HG03066 (cell line): ENCODE measurements around the gene WDR11.

Source experiments
- ATAC-seq: cut with Tn5 transposase; IDR thresholded peaks from one replicate; pipeline ENCODE4 v1.9.1; 2021; ENCODE audit warnings: low read depth; ENCODE audit not compliant: unreplicated experiment

Gene WDR11

GRCh38 chr10:120942806-120943413 is 91.7 kb downstream of the WDR11 start:
- peak; percentile 88 for ATAC-seq

GRCh38 chr10:120943542-120943941 is 92.4 kb downstream of the WDR11 start:
- no peak for ATAC-seq

- no peak for ATAC-seq
These were observed 93.5 kb downstream of the WDR11 start for GRCh38 chr10:120944586-120945125.

- no peak for ATAC-seq
These were observed 94.0 kb downstream of the WDR11 start for GRCh38 chr10:120945182-120945581.

- ATAC-seq, result no peak
These were observed 94.7 kb downstream of the WDR11 start for GRCh38 chr10:120945801-120946302.

GRCh38 chr10:120946497-120946896 is 95.3 kb downstream of the WDR11 start:
- ATAC-seq, result no peak

- peak; percentile 86 for ATAC-seq
These were observed 97.9 kb downstream of the WDR11 start for GRCh38 chr10:120948889-120949608.

- no peak for ATAC-seq
These were observed 98.5 kb downstream of the WDR11 start for GRCh38 chr10:120949609-120950031.

- ATAC-seq, result no peak
These were observed 98.9 kb downstream of the WDR11 start for GRCh38 chr10:120950051-120950561.

GRCh38 chr10:120951288-120951687 is 100.1 kb downstream of the WDR11 start:
- no peak for ATAC-seq

- no peak for ATAC-seq
These were observed 102.7 kb downstream of the WDR11 start for GRCh38 chr10:120953897-120954296.
